ENCODE results near the gene EOGT.

Gene EOGT

DNA sequence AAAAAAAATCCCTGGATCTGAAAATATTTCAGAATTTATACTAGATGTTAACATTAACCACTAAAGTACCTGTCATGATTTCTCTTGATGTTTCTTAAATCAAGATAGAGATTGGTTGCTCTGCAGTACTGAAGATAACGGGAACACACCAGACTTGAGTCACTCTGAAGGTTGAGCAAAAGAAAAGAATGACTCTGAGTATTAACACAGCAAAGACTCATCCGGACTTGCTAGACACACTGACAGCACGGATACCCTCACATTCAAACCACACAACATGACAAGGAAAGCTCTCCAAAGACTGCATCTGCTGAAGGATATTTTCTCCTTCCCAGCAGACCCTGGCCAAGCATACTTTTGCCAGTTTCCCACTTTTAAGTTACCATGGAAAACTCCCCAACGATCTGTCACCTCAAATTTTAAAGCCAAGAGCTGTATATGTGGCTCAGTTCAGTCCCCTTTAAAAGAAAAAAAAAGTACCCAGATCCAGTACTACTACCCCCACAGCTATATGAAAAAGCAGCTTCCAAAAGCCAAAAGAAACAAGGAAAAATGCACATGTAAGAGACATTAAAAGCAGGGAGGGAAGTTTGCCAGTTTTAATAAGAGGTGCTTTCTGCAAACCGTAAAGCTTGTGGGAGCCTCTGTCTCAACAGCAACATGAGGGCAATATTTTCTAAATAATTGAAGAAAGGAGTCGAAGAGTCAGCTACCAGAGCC lies 8.3 kb downstream of the EOGT start:
- Histone ChIP-seq H3K27ac (ENCODE audit: poor library complexity, severe bottlenecking) (no peak overlapping the region), H3K9me3 (ENCODE audit: severe bottlenecking) (no peaks in the 10 kb centered on the region), H3K4me3 (ENCODE audit: severe bottlenecking) (no peak overlapping the region), H3K36me3 (ENCODE audit: low read depth) (peaks cover 88% of the 10 kb centered on the region), H3K27me3 (ENCODE audit: insufficient read depth, poor library complexity, severe bottlenecking) (no peaks in the 10 kb centered on the region), H3K4me1 (ENCODE audit: insufficient read depth, poor library complexity, severe bottlenecking) (no peaks in the 10 kb centered on the region)
- DNase-seq (ENCODE audit: low spot score) (no peak), ATAC-seq (ENCODE audit: low read depth) (peak; percentile 35; the same call in 1 of the 3 replicates)
- TF ChIP-seq, protein P1, sequence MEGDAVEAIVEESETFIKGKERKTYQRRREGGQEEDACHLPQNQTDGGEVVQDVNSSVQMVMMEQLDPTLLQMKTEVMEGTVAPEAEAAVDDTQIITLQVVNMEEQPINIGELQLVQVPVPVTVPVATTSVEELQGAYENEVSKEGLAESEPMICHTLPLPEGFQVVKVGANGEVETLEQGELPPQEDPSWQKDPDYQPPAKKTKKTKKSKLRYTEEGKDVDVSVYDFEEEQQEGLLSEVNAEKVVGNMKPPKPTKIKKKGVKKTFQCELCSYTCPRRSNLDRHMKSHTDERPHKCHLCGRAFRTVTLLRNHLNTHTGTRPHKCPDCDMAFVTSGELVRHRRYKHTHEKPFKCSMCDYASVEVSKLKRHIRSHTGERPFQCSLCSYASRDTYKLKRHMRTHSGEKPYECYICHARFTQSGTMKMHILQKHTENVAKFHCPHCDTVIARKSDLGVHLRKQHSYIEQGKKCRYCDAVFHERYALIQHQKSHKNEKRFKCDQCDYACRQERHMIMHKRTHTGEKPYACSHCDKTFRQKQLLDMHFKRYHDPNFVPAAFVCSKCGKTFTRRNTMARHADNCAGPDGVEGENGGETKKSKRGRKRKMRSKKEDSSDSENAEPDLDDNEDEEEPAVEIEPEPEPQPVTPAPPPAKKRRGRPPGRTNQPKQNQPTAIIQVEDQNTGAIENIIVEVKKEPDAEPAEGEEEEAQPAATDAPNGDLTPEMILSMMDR (IDR thresholded peaks at IDR 0.05; ENCODE audit: poor library complexity, severe bottlenecking): no peak

DNA sequence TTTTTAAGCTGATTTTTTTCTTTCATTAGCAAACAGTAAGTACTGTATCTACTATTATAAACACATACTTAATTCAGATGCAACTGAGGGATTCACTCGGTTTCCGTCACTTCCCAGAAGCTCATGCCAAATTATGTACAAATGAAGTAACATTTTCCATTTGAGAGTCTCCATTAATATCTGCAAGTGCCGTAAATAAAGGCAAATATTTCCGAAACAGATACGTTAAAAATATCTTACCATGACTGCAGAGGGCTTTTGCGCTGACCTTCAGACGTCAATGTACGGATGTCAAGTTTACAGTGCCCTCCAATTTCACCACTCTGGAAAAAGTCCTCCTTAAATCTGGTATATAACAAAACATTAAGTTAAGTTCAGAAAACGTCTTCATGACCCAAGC lies 9.3 kb downstream of the EOGT start:
- Histone ChIP-seq H3K4me3 (ENCODE audit: severe bottlenecking) (no peak overlapping the region), H3K36me3 (ENCODE audit: low read depth) (peaks cover 89% of the 10 kb centered on the region), H3K27me3 (ENCODE audit: insufficient read depth, poor library complexity, severe bottlenecking) (no peaks in the 10 kb centered on the region), H3K27ac (ENCODE audit: poor library complexity, severe bottlenecking) (no peak overlapping the region), H3K4me1 (ENCODE audit: insufficient read depth, poor library complexity, severe bottlenecking) (no peaks in the 10 kb centered on the region), H3K9me3 (ENCODE audit: severe bottlenecking) (no peaks in the 10 kb centered on the region)
- TF ChIP-seq, protein P1 (IDR thresholded peaks at IDR 0.05; ENCODE audit: poor library complexity, severe bottlenecking): no peak
- ATAC-seq (ENCODE audit: low read depth) (no peak), DNase-seq (ENCODE audit: low spot score) (no peak)

DNA sequence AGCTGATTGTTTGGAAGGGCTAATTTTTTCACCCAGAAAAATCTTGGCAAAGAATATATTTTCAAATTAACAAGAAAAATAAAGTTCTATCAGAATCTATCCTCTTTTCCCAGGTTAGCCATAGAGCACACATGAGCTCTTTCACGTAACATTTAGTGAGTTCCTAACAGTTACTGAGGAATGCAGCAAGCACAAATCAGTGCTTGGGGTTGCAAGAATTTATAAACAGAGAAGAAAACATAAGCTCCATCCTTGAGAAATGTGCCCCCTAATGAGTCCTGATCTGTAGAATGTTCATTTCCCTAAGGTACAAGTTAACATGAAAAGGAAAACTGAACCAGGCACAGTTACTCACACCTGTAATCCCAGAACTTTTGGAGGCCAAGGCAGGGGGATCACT lies 13.9 kb downstream of the EOGT start:
- DNase-seq (ENCODE audit: low spot score): no peak
- TF ChIP-seq, protein P1 (IDR thresholded peaks at IDR 0.05; ENCODE audit: poor library complexity, severe bottlenecking): no peak
- Histone ChIP-seq H3K27me3 (ENCODE audit: insufficient read depth, poor library complexity, severe bottlenecking) (no peaks in the 10 kb centered on the region), H3K4me1 (ENCODE audit: insufficient read depth, poor library complexity, severe bottlenecking) (peaks cover 4% of the 10 kb centered on the region), H3K36me3 (ENCODE audit: low read depth) (peaks cover 89% of the 10 kb centered on the region), H3K4me3 (ENCODE audit: severe bottlenecking) (no peak overlapping the region), H3K27ac (ENCODE audit: poor library complexity, severe bottlenecking) (no peak overlapping the region), H3K9me3 (ENCODE audit: severe bottlenecking) (no peaks in the 10 kb centered on the region)
- ATAC-seq (ENCODE audit: low read depth): no peak

GRCh38 chr3:68999158-68999557 lies 14.3 kb downstream of the EOGT start:
- Histone ChIP-seq H3K27me3 (ENCODE audit: insufficient read depth, poor library complexity, severe bottlenecking) (no peaks in the 10 kb centered on the region), H3K9me3 (ENCODE audit: severe bottlenecking) (no peaks in the 10 kb centered on the region), H3K4me3 (ENCODE audit: severe bottlenecking) (no peak overlapping the region), H3K36me3 (ENCODE audit: low read depth) (peaks cover 89% of the 10 kb centered on the region), H3K27ac (ENCODE audit: poor library complexity, severe bottlenecking) (no peak overlapping the region), H3K4me1 (ENCODE audit: insufficient read depth, poor library complexity, severe bottlenecking) (peaks cover 4% of the 10 kb centered on the region)
- ATAC-seq (ENCODE audit: low read depth): no peak
- TF ChIP-seq, protein P1 (IDR thresholded peaks at IDR 0.05; ENCODE audit: poor library complexity, severe bottlenecking): no peak
- no peak for DNase-seq (ENCODE audit: low spot score)

GRCh38 chr3:68997887-68998286 lies 15.6 kb downstream of the EOGT start:
- ATAC-seq (ENCODE audit: low read depth) (no peak), DNase-seq (ENCODE audit: low spot score) (no peak)
- no peak overlapping the region for H3K4me3 ChIP-seq (ENCODE audit: severe bottlenecking)
- TF ChIP-seq, protein P1 (IDR thresholded peaks at IDR 0.05; ENCODE audit: poor library complexity, severe bottlenecking): no peak
- H3K9me3 ChIP-seq (ENCODE audit: severe bottlenecking): no peaks in the 10 kb centered on the region
- H3K27me3 ChIP-seq (ENCODE audit: insufficient read depth, poor library complexity, severe bottlenecking): no peaks in the 10 kb centered on the region
- peaks cover 86% of the 10 kb centered on the region for H3K36me3 ChIP-seq (ENCODE audit: low read depth)
- peaks cover 4% of the 10 kb centered on the region for H3K4me1 ChIP-seq (ENCODE audit: insufficient read depth, poor library complexity, severe bottlenecking)
- H3K27ac ChIP-seq (ENCODE audit: poor library complexity, severe bottlenecking): no peak overlapping the region

All from RWPE2 (cell line).